ENCODE data around the gene KRT20. TPM values are rescaled to one million over a fixed set of nuclear protein-coding genes. Genes with fewer than 3 reads are reported as not detected.

Gene KRT20
- total RNA-seq, 2 experiments from 2014 or later, result not detected

GRCh38 chr17:40844671-40845107 lies 40.4 kb downstream of the KRT20 start:
- ChIA-PET CTCF (ENCODE audit: unreplicated experiment) (no interaction called here), POLR2A (no interaction called here)
- Histone ChIP-seq H3K9me2 (ENCODE audit: insufficient read depth, low read length) (no peaks in the 10 kb centered on the region), H3K9me3 (ENCODE audit: low read length) (no peaks in the 10 kb centered on the region), H3K36me3 (ENCODE audit: insufficient read depth, low read length) (no peaks in the 10 kb centered on the region), H3K4me2 (ENCODE audit: low read length) (no peak overlapping the region), H2AFZ (ENCODE audit: low read length) (no peak overlapping the region), H3K4me3 (ENCODE audit: low read depth, low read length, poor library complexity, severe bottlenecking) (no peak overlapping the region), H3K4me1 (ENCODE audit: insufficient read depth, low read length, poor library complexity, severe bottlenecking) (no peaks in the 10 kb centered on the region), H4K20me1 (ENCODE audit: insufficient read depth, low read length) (no peaks in the 10 kb centered on the region), H3K27ac (ENCODE audit: low read depth, low read length, poor library complexity, severe bottlenecking) (no peak overlapping the region), H3K79me2 (ENCODE audit: insufficient read depth, low read depth, low read length) (no peaks in the 10 kb centered on the region)
- TF ChIP-seq, protein P1, sequence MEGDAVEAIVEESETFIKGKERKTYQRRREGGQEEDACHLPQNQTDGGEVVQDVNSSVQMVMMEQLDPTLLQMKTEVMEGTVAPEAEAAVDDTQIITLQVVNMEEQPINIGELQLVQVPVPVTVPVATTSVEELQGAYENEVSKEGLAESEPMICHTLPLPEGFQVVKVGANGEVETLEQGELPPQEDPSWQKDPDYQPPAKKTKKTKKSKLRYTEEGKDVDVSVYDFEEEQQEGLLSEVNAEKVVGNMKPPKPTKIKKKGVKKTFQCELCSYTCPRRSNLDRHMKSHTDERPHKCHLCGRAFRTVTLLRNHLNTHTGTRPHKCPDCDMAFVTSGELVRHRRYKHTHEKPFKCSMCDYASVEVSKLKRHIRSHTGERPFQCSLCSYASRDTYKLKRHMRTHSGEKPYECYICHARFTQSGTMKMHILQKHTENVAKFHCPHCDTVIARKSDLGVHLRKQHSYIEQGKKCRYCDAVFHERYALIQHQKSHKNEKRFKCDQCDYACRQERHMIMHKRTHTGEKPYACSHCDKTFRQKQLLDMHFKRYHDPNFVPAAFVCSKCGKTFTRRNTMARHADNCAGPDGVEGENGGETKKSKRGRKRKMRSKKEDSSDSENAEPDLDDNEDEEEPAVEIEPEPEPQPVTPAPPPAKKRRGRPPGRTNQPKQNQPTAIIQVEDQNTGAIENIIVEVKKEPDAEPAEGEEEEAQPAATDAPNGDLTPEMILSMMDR (conservative IDR thresholded peaks at IDR 0.05; ENCODE audit: low read length), result no peak
- TF ChIP-seq EZH2phosphoT487 (IDR thresholded peaks at IDR 0.05; ENCODE audit: borderline replicate concordance, low read depth, low read length), result no peak
- intact Hi-C loops (cut with micrococcal nuclease; ENCODE audit: unreplicated experiment), result no loop called here
- no peak for DNase-seq (ENCODE audit: low spot score)
- no TSS peak for BruUV-seq (replicated peaks)

- H3K9me2 ChIP-seq (ENCODE audit: insufficient read depth, low read length), result no peaks in the 10 kb centered on the region
- H2AFZ ChIP-seq (ENCODE audit: low read length), result no peak overlapping the region
- H3K4me3 ChIP-seq (ENCODE audit: low read depth, low read length, poor library complexity, severe bottlenecking), result no peak overlapping the region
- no peak overlapping the region for H3K4me2 ChIP-seq (ENCODE audit: low read length)
- no peak for TF ChIP-seq EZH2phosphoT487 (IDR thresholded peaks at IDR 0.05; ENCODE audit: borderline replicate concordance, low read depth, low read length)
- TF ChIP-seq, protein P1 (conservative IDR thresholded peaks at IDR 0.05; ENCODE audit: low read length), result no peak
- POLR2A ChIA-PET, result interaction anchor here (1.3 kb wide), 1 partner anchor 17 kb away, joined by 3 read pairs; no protein-coding TSS in a partner anchor
- no peak overlapping the region for H3K27ac ChIP-seq (ENCODE audit: low read depth, low read length, poor library complexity, severe bottlenecking)
- CTCF ChIA-PET (ENCODE audit: unreplicated experiment), result no interaction called here
- H3K79me2 ChIP-seq (ENCODE audit: insufficient read depth, low read depth, low read length), result no peaks in the 10 kb centered on the region
- H4K20me1 ChIP-seq (ENCODE audit: insufficient read depth, low read length), result no peaks in the 10 kb centered on the region
- H3K36me3 ChIP-seq (ENCODE audit: insufficient read depth, low read length), result no peaks in the 10 kb centered on the region
- H3K4me1 ChIP-seq (ENCODE audit: insufficient read depth, low read length, poor library complexity, severe bottlenecking), result no peaks in the 10 kb centered on the region
- no peaks in the 10 kb centered on the region for H3K9me3 ChIP-seq (ENCODE audit: low read length)
- no TSS peak for BruUV-seq (replicated peaks)
- no peak for DNase-seq (ENCODE audit: low spot score)
- intact Hi-C loops (cut with micrococcal nuclease; ENCODE audit: unreplicated experiment), result no loop called here
Measured at GRCh38 chr17:40843242-40843641, 41.8 kb downstream of the KRT20 start.

GRCh38 chr17:40841246-40841645 lies 43.8 kb downstream of the KRT20 start:
- no peak overlapping the region for H3K4me2 ChIP-seq (ENCODE audit: low read length)
- no peaks in the 10 kb centered on the region for H4K20me1 ChIP-seq (ENCODE audit: insufficient read depth, low read length)
- no peaks in the 10 kb centered on the region for H3K4me1 ChIP-seq (ENCODE audit: insufficient read depth, low read length, poor library complexity, severe bottlenecking)
- no TSS peak for BruUV-seq (replicated peaks)
- H3K79me2 ChIP-seq (ENCODE audit: insufficient read depth, low read depth, low read length), result no peaks in the 10 kb centered on the region
- H3K36me3 ChIP-seq (ENCODE audit: insufficient read depth, low read length), result no peaks in the 10 kb centered on the region
- no peak overlapping the region for H3K27ac ChIP-seq (ENCODE audit: low read depth, low read length, poor library complexity, severe bottlenecking)
- CTCF ChIA-PET (ENCODE audit: unreplicated experiment), result no interaction called here
- POLR2A ChIA-PET, result no interaction called here
- no peak overlapping the region for H3K4me3 ChIP-seq (ENCODE audit: low read depth, low read length, poor library complexity, severe bottlenecking)
- DNase-seq (ENCODE audit: low spot score), result no peak
- H3K9me3 ChIP-seq (ENCODE audit: low read length), result no peaks in the 10 kb centered on the region
- TF ChIP-seq, protein P1 (conservative IDR thresholded peaks at IDR 0.05; ENCODE audit: low read length), result no peak
- no peak for TF ChIP-seq EZH2phosphoT487 (IDR thresholded peaks at IDR 0.05; ENCODE audit: borderline replicate concordance, low read depth, low read length)
- no peaks in the 10 kb centered on the region for H3K9me2 ChIP-seq (ENCODE audit: insufficient read depth, low read length)
- intact Hi-C loops (cut with micrococcal nuclease; ENCODE audit: unreplicated experiment), result no loop called here
- H2AFZ ChIP-seq (ENCODE audit: low read length), result no peak overlapping the region
